Stimulated activated CD4-positive, alpha-beta T cell treated with anti-CD3 and anti-CD28 coated beads, Interleukin-4, amount 100 ng/mL, for 4 hours (primary cell): ENCODE data around the gene TRIP6.

Source experiments
- DNase-seq, 2 experiments: peaks; one replicate each; pipeline ENCODE4 v3.0.0-alpha.2; 2020

The TRIP6 gene, protein sequence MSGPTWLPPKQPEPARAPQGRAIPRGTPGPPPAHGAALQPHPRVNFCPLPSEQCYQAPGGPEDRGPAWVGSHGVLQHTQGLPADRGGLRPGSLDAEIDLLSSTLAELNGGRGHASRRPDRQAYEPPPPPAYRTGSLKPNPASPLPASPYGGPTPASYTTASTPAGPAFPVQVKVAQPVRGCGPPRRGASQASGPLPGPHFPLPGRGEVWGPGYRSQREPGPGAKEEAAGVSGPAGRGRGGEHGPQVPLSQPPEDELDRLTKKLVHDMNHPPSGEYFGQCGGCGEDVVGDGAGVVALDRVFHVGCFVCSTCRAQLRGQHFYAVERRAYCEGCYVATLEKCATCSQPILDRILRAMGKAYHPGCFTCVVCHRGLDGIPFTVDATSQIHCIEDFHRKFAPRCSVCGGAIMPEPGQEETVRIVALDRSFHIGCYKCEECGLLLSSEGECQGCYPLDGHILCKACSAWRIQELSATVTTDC

DNA sequence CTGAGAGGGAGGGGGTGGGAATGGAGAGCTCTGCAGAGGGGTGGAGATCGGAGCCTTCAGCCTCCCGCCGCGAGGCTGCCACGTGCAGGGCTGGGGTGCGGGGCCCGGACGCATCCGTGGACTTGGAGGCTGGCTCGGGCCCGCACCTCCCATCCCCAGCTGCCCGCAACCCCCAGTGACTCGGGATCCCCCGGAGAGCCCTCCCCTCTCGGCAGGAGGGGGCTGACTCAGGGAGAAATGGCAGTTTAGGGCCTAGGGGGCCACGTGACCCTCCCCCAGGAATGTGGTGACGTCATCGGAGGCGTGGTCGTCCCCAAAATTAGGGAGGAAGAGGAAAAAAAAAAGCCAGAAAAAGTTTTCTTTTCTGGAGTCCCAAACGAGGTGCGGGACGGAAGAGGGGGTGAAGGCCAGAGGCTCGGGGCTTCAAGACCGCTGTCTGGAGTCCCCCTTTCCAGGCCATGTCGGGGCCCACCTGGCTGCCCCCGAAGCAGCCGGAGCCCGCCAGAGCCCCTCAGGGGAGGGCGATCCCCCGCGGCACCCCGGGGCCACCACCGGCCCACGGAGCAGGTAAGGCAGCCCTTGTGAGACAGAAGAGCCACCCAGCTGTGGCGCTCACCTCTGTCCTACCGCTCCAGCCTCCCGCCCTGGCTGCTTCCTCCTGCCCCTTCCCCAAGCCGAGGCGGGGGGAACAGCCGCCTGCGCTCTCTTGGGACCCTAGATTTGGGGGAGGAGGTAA lies at the start of gene TRIP6:
TSS of gene TRIP6 (plus strand) at position 348 of the 736 bp plus-strand sequence. CDS start at position 459, 111 bp downstream.
- peak; percentile 69 for DNase-seq

DNA sequence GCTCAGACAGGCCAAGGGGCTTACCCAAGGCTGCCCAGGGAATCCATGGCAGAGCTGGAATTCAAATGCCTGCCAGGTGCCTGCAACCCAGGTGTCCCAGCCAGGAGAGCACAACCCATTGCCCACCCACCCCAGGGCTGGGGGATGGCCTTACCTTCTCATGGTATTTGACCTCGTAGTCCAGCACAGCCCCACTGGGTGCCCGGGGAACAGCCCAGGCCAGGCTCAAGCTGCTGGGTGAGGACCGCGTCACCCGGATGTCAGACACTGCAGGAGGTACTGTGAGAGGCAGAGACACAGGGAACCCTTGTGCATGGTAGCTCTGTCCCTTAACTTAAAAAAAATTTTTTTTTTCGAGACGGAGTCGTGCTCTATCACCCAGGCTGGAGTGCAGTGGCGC lies 48.8 kb upstream of the TRIP6 start:
- no peak for DNase-seq

DNA sequence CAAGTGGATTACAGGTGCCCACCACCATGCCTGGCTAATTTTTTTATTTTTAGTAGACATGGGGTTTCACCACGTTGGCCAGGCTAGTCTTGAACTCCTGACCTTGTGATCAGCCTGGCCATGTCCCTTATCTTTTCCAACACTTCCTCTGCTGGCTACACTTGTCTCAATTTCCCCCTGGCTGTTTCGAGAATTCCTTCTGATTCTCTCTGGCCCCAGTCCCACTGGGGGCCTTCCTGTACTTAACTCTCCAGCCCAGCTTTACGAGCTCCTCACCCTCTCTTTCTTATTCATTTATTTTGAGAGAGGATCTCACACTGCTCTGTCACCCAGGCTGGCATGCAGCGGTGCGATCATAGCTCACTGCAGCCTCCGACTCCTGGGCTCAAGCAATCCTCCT lies 48.4 kb upstream of the TRIP6 start:
- DNase-seq, result no peak

DNA sequence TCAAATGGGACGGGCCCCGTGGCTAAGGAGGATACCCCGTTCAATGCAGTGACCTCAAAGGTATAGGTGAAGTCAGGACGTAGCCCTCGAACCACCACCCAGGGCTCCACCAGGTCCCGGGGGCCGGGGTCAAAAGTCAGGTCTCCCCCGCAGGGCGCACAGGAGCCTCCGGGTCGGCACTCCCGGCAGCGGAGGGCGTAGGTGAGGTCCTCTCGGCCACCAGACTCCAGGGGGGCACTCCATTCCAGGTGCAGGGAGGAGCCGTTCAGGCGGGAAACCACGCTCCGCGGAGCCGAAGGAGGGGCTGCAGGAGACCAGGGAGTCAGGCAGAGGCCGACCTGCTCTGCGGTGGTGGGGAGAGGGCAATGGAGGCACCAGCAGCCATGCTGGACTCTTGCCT lies 47.6 kb upstream of the TRIP6 start:
- DNase-seq, result no peak

DNA sequence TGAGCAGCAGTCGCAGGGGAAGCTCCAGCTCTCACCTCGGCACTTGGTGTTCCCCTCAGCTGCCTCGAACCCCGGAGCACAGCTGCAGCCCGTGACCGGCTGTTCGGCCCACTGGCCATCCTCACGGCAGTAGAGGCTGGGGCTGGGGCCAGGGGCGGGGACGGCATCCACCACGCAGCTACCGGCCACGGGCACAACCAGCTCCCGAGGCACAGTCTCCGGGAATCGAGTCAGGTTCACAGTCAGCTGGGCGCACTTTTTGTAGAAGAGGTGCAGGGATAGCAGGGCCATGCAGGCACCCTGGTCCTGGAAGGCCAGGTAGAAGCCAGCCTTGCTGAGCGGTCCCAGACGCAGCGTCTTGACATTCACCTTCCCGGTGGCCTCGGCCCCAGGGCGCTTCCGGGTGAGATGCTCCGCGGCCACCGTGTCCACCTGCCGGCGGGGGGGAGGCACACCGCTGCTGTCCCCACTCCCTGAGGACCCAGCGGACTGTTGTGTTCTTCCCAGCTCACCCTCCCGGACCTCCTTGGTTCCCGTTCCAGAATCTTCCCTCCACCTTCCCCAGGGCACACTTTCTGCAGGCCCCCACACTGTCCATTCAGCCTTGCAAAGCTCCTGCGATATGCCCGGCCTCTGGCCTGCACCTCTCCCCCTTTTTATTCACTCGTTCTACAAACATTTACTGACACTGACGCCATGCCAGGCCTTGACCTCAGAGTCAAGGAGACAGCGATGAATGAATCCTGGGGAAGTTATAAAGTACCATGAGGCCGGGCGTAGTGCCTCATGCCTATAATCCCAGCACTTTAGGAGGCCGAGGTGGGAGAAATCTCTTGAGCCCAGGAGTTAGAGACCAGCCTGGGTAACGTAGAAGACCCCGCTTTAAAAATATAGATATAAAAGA lies 44.7 kb upstream of the TRIP6 start:
- DNase-seq, result no peak

DNA sequence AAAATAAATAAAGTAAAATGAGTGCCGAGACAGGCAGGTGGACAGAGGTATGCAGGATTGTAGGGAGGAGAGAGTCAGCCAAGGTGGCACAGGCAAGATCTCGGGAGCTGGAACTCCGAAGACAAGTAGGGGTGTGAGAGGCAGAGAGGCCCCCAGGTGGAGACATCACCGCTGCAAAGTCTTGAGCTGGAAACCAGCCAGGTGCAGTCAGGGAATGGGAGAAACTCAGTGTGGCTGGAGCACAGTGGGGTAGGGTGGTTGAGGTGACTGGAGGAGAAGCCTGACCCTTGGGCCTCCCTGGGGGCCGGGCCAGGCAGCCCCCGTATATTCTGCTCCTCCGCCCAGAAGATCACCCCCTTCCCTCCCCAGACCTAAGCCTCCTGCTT lies 44.1 kb upstream of the TRIP6 start:
- DNase-seq, result no peak

DNA sequence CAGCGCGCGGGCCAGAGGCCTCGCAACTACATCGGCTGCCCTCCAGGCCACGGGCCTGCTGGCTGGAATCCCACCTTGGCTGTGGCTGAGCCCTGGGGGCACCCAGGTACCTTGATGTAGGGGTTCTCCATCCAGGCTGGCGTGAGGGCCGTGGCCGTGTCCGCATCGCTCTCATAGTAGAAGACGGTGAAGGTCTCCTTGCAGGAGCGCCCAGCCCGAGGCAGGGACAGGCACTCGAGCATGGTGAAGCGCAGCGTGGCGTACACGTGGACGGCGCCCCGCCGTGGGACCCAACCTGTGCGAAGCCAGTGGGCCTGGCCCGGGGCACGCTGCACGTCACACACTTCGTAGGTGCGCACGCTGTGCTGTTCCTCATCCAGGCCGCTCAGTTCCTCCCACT lies 43.7 kb upstream of the TRIP6 start:
- no peak for DNase-seq

DNA sequence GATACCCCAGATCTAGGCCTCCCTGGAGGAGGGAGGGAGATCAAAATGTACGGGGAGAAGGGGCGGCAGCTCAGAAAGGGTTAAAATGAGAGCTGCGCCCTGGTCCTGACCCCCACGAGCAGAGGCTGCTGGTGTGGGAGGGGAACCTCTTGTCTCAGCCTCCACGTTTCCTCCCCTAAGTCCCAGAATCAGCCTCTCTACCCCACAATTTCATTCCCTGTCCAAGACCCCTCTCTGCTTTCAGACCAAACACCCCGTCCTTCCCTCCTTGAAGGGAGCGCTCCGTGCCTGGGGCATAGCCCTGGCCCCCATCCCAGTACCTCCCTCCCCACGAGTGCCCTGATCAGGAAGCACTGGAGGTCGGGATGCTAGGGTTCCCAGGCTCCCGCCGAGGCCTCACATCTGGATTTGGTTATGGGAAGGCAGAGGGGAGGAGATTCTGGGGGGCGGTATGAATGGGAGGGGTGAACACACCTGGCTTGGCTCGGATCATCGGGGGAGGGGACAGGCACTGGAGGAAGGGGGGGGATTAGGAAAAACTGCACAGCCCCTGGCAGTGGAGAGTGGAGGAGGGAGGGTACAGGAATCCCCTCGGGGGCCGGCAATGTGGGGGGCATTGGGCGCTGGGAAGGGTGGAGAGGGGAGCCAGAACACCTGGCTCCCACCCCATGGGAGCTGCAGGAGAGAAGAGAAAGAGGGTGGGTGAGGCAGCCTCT lies 42.5 kb upstream of the TRIP6 start:
- no peak for DNase-seq

DNA sequence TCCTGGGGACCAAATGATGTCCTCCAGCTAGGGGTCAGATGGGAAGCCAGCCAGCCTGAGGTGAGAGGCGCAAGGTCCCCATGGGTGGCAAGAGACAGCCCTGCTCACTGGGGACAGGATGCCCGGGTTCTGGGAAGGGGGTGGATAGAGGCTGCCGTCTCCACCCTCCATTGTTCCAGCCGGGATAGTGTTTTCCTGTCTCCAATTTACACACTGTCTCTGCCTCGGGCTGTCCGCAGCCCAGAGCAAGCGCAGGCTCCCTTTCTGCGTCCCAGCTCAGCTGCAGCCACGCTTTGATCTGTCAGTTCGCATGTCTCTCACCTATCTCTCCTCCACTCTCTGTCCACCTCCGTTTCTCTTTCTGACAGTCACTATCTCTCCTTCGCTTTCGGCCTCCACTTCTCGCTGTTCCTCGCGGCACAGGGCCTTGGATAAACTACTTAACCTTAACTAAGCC lies 41.9 kb upstream of the TRIP6 start:
- no peak for DNase-seq

DNA sequence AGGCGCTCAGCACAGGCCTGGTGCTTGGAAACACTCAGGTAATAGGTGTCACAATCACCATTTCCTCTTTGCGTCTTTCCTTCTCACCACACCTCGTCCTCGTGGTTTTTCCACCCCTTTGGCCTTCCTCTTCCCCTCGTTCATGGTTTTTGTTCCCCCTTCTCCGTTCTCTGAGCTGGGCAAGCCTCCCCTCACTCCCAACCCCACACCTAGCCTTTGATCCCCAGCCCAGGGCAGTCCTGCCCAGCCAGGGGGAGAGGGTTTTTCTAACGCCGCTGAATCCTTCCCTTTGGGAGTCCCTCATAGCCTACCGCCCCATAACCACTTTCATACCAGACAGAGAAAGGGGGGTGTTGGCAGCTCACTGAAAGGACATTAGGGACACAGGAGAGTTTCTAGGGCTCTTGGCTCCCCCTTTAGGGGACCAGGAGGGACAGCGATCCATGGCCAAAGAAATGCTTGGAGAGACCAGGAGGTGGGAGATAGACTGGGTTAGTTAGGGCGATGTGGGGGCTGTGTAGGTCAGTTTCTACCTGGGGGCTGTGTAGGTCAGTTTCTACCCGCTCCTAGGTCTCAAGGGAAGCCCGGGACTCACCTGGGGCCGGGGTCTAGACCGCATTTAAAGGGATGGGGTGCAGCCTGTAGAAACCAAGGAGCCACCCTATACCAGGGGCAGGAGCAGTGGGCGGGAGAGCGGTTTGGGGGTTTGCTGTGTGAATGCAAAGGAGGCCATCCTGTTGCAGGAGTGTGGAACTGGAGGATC lies 41.3 kb upstream of the TRIP6 start:
- DNase-seq, result no peak

DNA sequence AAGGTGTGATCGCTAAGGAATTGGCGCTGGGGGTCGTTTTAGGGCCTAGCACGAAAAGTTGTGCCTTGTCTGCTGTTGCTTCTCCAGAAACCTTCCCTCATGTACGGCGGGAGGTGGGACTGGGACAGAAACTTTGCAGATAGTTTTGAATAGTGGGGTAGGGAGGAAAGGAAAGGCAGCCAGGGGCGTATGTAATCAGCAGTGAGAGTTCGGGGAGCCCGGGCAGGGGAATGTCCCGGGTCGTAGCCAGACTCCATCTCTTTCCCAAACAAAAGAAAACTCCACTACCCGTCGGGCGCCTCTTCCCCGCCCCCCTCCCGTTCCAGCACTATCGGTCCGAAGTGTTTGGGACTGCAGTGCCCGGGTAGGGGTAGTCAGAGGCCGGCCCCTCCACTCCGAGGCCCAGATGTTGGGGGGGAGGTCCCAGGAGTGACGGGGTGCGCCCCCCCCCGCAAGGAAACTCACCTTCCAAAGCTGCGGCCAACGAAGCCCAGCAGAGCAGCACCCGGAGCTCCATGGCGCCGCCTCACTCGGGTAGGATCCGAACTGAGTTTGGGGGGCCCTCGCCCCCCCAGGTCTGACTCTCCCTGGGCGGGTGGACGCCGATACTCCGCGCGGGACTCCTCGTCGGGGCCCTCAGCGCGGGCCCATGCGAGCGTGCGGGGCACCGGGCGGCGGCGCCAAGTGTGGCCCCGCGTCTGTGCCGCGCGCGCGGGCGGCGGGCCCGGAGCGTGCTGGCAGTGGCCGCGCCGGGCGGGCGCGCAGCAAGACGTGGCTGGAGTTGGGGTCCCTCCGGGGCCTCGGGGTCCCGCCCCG lies 40.5 kb upstream of the TRIP6 start:
- DNase-seq, result no peak

DNA sequence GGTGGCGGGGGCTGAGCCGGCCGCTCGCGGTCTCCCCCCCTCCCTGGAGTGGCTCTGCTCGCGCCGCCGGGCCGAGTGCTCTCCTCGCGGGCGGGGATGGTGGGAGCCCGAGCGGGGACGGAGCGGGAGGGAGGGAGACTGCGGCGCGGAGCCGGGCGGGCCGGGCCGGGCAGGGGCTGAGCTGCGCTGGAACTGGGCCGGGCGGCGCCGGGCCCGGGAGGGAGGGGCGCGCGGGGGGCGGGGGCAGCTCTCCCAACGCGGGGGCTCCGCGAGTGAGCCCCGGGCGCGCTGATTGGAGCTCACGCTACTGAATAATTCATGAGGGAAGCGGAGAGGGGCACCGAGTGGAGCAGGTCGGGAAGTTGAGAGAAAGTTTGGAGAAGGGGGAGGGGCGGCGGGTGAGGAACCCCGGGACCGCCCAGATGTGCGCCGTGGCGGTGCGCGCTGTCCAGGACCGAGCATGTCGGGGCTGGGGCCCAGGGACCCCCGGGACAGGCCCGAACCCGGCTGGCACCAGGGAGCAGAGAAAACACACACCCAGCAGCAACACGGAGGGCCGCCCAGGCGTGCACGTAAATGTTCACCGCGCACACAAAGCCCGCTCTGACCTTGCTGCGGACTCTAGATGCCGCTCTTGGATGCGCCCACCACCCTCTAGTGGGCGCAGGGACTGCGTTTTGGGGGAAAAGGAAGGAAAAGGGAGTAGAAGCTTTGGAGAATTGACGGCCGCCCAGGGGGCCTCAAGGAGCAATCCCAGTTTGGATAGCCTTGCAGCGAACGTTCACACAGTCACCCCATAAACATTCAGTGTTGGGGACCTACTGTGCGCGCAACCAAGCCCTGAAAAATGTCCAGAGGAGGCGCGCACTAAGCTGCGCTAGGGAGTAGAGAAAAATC lies 39.6 kb upstream of the TRIP6 start, which contains the start of gene EPHB4:
TSS of gene EPHB4 (minus strand) at position 194 of the 897 bp plus-strand sequence. CDS start 493 bp downstream, outside the sequence.
- no peak for DNase-seq

DNA sequence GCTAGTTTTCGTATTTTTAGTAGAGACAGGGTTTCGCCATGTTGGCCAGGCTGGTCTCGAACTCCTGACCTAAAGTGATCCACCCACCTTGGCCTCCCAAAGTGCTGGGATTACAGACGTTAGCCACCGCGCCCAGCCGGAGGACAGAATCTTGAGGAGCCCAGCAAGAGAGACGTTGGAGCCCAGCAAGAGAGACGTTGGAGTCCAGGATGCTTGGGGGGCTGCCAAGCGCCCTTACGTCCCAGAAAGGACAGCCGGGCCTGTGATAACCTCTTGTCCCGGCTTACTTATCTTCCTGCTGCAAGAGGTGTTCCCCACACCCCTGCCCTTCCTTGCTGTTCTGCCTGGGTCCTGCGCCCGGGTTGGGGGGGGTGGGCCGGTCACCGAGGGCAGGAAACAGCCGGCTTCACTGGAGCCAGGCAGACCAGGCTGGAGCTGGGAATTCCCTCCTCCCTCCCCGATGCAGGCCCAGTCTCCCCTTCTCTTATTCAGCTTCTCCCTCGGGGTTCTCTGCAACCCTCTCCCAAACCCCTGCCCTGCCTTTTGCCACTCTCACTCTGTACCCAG lies 38.0 kb upstream of the TRIP6 start:
- DNase-seq, result no peak

DNA sequence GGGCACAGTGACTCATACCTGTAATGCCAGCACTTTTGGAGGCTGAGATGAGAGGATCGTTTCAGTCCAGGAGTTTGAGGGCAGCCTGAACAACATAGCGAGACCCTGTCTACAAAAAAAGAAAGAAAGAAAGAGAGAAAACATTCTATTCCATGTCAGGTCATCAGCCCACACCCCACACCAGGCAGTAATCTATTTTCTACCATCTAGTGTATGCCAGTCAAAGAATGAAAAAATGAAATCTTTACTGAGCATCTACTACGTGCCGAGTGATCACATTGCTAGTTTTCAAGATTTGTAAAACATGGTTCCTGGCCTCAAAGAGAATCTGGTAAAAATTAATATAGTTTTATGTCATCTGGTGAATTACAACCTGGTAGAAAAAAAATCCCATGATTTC lies 36.8 kb upstream of the TRIP6 start:
- DNase-seq, result no peak

DNA sequence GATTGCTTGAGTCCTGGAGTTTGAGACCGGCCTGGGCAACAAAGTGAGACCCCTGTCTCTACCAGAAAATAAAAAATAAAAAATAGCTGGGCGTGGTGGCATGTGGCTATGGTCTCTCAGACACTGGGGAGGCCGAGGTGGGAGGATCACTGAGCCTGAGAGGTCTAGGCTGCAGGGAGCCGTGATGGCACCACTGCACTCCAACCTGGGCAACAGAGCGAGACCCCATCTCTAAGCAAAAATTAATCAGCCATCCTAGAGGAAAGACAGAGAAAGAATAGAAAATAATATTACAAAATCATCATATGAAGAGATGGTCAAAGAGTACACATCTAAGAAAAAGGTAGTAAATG lies 34.9 kb upstream of the TRIP6 start:
- DNase-seq, result no peak

DNA sequence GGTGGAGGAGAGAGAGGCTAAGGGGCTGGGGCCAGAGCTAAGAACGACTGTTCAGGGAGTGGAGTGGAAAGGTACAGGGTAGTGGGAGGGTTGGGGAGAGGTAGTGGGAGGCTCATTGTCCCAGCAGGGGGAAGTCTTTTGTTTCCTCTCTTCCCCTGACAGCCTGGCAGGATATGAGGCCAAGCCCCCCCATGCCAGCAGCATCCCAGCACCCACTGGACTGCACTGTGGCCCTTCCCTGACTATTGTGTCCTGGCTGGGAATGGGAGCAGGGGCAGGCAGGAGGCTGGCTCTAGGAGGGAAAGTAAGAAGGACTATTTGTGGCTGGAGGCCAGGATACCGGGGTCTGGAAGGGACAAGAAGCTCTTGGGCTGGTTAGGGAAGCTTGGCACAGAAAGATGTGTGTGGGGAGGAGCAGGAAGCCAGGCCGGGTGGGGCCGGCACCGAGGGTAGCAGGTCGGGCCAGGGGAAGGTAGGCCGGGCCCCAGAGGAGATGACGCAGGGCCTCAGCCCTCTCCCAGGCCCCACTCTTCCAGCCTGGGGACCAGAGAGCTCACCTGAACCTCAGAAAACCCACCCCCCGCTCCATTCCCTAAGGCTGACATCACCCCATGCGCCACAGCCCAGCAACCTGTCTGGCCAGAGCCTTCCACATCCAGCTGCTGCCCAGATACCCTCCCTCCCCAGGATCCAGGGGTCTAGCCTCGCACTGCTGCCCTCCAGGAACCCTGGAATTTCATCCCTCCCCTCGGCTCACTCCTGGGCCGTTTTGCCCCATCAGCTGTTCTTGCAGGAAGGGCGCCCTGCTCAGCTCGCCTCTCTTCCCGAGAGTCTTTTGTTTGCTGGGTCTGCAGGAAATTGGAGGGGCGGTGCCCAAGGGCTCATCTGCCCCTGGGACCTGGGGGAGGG lies 31.0 kb upstream of the TRIP6 start:
- DNase-seq, result no peak

DNA sequence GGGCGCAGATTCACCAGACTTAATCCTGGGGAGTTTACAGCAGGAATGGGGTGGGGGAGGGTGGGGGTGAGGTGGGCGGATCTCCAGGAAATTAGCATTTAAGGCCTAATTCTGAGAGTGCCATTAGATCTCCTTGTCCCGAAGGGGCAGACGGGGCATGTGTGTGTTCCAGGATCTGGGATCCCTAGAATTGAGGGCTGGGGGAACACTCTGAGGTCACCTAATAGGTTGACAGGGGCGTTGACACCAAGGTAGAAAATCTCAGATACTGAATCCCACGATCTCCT lies 30.4 kb upstream of the TRIP6 start:
- no peak for DNase-seq

DNA sequence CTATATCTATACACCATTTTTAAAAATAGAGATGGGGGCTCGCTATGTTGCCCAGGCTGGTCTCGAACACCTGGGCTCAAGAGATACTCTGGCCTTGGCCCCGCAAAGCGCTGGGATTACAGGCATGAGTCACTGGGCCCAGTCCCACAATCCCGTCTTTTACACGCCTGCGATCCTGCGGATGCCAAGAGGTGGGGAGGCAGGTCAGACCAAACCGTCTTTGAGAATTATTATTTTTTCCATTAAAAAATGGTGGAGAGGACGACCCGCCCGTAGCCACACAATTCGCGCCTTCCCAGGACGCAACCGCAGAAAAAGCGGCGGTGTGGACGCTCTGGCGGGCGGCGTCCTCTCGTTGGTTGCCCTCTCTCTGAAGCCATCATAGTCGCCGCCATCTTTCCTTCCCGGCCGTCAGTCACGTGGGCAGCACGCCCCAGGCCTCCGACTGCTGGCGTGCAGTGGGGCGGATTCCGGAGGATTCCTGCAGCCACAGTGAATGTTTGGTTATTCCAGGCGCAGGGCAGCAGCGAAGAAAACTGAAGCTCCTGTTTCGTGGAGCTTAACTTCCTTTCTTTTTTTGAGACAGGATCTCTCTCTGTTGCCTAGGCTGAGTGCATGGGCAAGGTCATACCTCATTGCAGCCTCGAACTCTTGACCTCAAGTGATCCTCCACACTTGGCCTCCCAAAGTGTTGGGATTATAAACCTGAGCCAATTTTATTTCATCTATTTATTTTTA lies 29.9 kb upstream of the TRIP6 start:
- DNase-seq, result peak; percentile 77 to 80
